Gastrocnemius medialis (tissue), 4 donors: ENCODE measurements around the gene LTK. TPM values are rescaled to one million over a fixed set of nuclear protein-coding genes. Genes with fewer than 3 reads are reported as not detected.

Source experiments
- ATAC-seq, 2 donors: fragments of 150-250 bp; one replicate each; pipeline ENCODE4 v1.9.1; 2016
- DNase-seq, 2 donors: peaks; one replicate each; pipeline ENCODE4 v3.0.0-alpha.2; 2019
- H3K27ac ChIP-seq, 4 donors: fragments of 200-600 bp; sonication (generic); 1 replicate in 1 of 4; 2 replicates in 3 of 4; pipeline ENCODE4 v1.5.1; 2016 to 2018; ENCODE audit warnings: mild to moderate bottlenecking in 2 of 4, moderate library complexity in 1 of 4
- H3K27me3 ChIP-seq, 3 donors: fragments of 200-600 bp; sonication (generic) in 2 of 3; 1 replicate in 1 of 3; 2 replicates in 2 of 3; pipeline versions ENCODE4 v1.5.1 to v1.6.0; 2016 to 2019; ENCODE audit warnings: mild to moderate bottlenecking in 1 of 3, moderate library complexity in 1 of 3
- H3K36me3 ChIP-seq, 2 donors: fragments of 200-600 bp; sonication (generic) in 1 of 2; one replicate each; pipeline ENCODE4 v1.5.1; 2017 to 2018
- H3K4me1 ChIP-seq, 2 donors: fragments of 200-600 bp; sonication (generic) in 1 of 2; one replicate each; pipeline ENCODE4 v1.5.1; 2016 to 2017; ENCODE audit warnings: mild to moderate bottlenecking in 2 of 2
- H3K4me3 ChIP-seq, 4 donors: fragments of 200-600 bp; sonication (generic) in 3 of 4; 1 replicate in 1 of 4; 2 replicates in 3 of 4; pipeline ENCODE4 v1.5.1; 2016 to 2019; ENCODE audit warnings: mild to moderate bottlenecking in 2 of 4
- H3K9me3 ChIP-seq, 3 donors: fragments of 200-600 bp; sonication (generic) in 2 of 3; 1 replicate in 1 of 3; 2 replicates in 2 of 3; pipeline ENCODE4 v1.5.1; 2016 to 2019
- CTCF ChIP-seq, 5 experiments: fragments of 450-650 bp in 3 of 5; fragments of 200-600 bp in 2 of 5; sonication (generic) in 2 of 5; IDR thresholded peaks in 4 of 5; conservative IDR thresholded peaks in 1 of 5; 1 replicate in 4 of 5; 2 replicates in 1 of 5; pipeline ENCODE4 v1.5.1; 2016 to 2019; ENCODE audit warnings: antibody characterized with exemption in 5 of 5, mild to moderate bottlenecking in 3 of 5, moderate library complexity in 3 of 5
- POLR2A ChIP-seq, 2 donors: fragments of 450-650 bp; IDR thresholded peaks; one replicate each; pipeline ENCODE4 v1.6.1; 2017; ENCODE audit warnings: antibody characterized with exemption in 2 of 2, mild to moderate bottlenecking in 2 of 2, moderate library complexity in 2 of 2
- in situ Hi-C, 4 donors: fragments of 200-750 bp; cut with MboI; loops; one replicate each; pipeline versions ENCODE4 v1.15.0 to v1.8.0; 2017; ENCODE audit warnings: low sequenced_read_pairs in 4 of 4
- intact Hi-C: fragments of 100-400 bp; cut with DNase I; formaldehyde crosslinking; loops from one replicate; pipeline ENCODE4 v1.15.1; 2023; ENCODE audit warnings: low total_unique reads
- total RNA-seq, 4 donors: library from RNA; depleted of rRNA; stranded (reverse); fragments of >200 nt; gene quantifications; one replicate each; pipeline versions ENCODE4 v1.1.0 to v1.2.3, GENCODE V29; 2016

Gene LTK
- total RNA-seq, 4 donors from 2014 or later: 0.34 to 0.68 TPM; not detected in 2

- intact Hi-C loops: no loop called here
- Histone ChIP-seq H3K4me3 (no peak overlapping the region), H3K27ac (no peak overlapping the region), H3K27me3 (peaks cover 0 to 6% (median 3%) of the 10 kb centered on the region in 3 donors), H3K36me3 (no peaks in the 10 kb centered on the region), H3K9me3 (no peaks in the 10 kb centered on the region), H3K4me1 (peaks cover 6 to 14% of the 10 kb centered on the region in 2 donors)
- DNase-seq: no peak
- TF ChIP-seq POLR2A (IDR thresholded peaks at IDR 0.05): no peak
- no peak for TF ChIP-seq CTCF (IDR thresholded peaks at IDR 0.05 in 4 of 5, conservative IDR thresholded peaks at IDR 0.05 in 1 of 5)
- in situ Hi-C loops: no loop called here
- ATAC-seq: no peak
Measured at GRCh38 chr15:41561104-41561776, 47.6 kb upstream of the LTK start.

- in situ Hi-C loops (no loop called here), intact Hi-C loops (no loop called here)
- no peak for DNase-seq
- Histone ChIP-seq H3K27ac (no peak overlapping the region), H3K27me3 (peaks cover 0 to 6% (median 3%) of the 10 kb centered on the region in 3 donors), H3K4me3 (no peak overlapping the region), H3K4me1 (peaks cover 6 to 14% of the 10 kb centered on the region in 2 donors), H3K9me3 (no peaks in the 10 kb centered on the region), H3K36me3 (no peaks in the 10 kb centered on the region)
- no peak for ATAC-seq
- no peak for TF ChIP-seq POLR2A (IDR thresholded peaks at IDR 0.05)
- no peak for TF ChIP-seq CTCF (IDR thresholded peaks at IDR 0.05 in 4 of 5, conservative IDR thresholded peaks at IDR 0.05 in 1 of 5)
Measured at GRCh38 chr15:41560572-41560874, 46.9 kb upstream of the LTK start.

DNA sequence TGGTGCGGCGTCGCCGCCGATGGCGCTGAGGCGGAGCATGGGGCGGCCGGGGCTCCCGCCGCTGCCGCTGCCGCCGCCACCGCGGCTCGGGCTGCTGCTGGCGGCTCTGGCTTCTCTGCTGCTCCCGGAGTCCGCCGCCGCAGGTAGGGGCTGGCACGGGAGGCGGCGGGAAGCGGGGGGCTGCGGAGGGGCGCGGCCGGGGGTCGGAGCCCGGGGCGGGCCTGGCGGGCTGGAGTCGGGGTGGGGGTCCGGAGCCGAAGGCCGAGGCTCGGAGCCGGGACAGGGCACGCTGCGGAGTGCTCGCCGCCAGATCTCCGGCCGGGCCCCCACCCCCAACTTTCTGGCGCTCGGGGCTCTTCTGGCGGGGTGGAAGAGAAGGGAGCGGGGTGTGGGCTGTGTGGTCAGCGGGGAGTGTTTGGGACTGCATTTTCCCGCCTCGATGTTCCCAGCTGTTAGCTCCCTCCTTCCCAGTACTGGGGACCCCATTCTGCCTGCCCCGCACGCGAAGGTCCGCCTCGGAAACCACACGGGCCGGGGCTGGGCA lies 45.7 kb upstream of the LTK start:
- ATAC-seq (no peak), DNase-seq (no peak)
- H3K4me3 ChIP-seq: peak overlapping the region; percentile 26 to 70 (median 52)
- peaks cover 6 to 14% of the 10 kb centered on the region in 2 donors for H3K4me1 ChIP-seq
- TF ChIP-seq CTCF (IDR thresholded peaks at IDR 0.05 in 4 of 5, conservative IDR thresholded peaks at IDR 0.05 in 1 of 5) (no peak), POLR2A (IDR thresholded peaks at IDR 0.05) (no peak)
- in situ Hi-C loops (no loop called here), intact Hi-C loops (loop anchor here (2.0 to 5.0 kb wide), 4 partner anchors 25 to 253 kb away; partner anchors contain the start of gene MGA)
- H3K27me3 ChIP-seq: peaks cover 0 to 6% (median 3%) of the 10 kb centered on the region in 3 donors
- no peaks in the 10 kb centered on the region for H3K36me3 ChIP-seq
- no peaks in the 10 kb centered on the region for H3K9me3 ChIP-seq
- H3K27ac ChIP-seq: no peak overlapping the region

GRCh38 chr15:41558400-41559238 lies 45.0 kb upstream of the LTK start, which contains the start of gene TYRO3:
TYRO3 (plus strand) TSS chr15:41559212; CDS start chr15:41559258, 46 bp downstream.
- TF ChIP-seq CTCF (IDR thresholded peaks at IDR 0.05 in 4 of 5, conservative IDR thresholded peaks at IDR 0.05 in 1 of 5): no peak
- TF ChIP-seq POLR2A (IDR thresholded peaks at IDR 0.05): peak; percentile 18 to 33
- in situ Hi-C loops (no loop called here), intact Hi-C loops (loop anchor here (2.0 to 5.0 kb wide), 4 partner anchors 26 to 254 kb away; partner anchors contain the start of gene MGA)
- Histone ChIP-seq H3K27ac (peak within 1 kb of the TSS in 3 of 4 donors; percentile 15 to 54 (median 38)), H3K27me3 (peaks cover 0 to 6% (median 3%) of the 10 kb centered on the region in 3 donors), H3K36me3 (no peaks in the 10 kb centered on the region), H3K9me3 (no peaks in the 10 kb centered on the region), H3K4me3 (peak within 1 kb of the TSS; percentile 47 to 70 (median 58)), H3K4me1 (peaks cover 6 to 14% of the 10 kb centered on the region in 2 donors)
- peak; percentile 77 to 78 for ATAC-seq
- peak; percentile 23 to 45 for DNase-seq
